HL-60 (cell line): Measurements from ENCODE around the gene LRMDA.

Experiments used
- GABPA ChIP-seq: IDR thresholded peaks from 2 replicates; pipeline ENCODE4 v1.6.1; 2012; ENCODE audit warnings: low read depth
- POLR2AphosphoS5 ChIP-seq: IDR thresholded peaks from 2 replicates; pipeline ENCODE4 v1.6.1; 2012; ENCODE audit warnings: low read depth
- SPI1 ChIP-seq: IDR thresholded peaks from 2 replicates; pipeline ENCODE4 v1.6.1; 2012; ENCODE audit warnings: low read depth, mild to moderate bottlenecking, borderline replicate concordance
- TF ChIP-seq, protein P1 (sequence below): IDR thresholded peaks from one replicate; pipeline ENCODE4 v1.5.1; 2011; ENCODE audit warnings: low read length, control low read depth, inconsistent platforms; ENCODE audit not compliant: insufficient read depth
- TF ChIP-seq, protein P2 (sequence below): IDR thresholded peaks from 2 replicates; pipeline ENCODE4 v1.6.1; 2012; ENCODE audit warnings: low read depth; ENCODE audit not compliant: insufficient replicate concordance

GRCh38 chr10:76454506-76455140, 1023.2 kb downstream of the LRMDA start:
- TF ChIP-seq SPI1 = no peak
- TF ChIP-seq, protein P1, sequence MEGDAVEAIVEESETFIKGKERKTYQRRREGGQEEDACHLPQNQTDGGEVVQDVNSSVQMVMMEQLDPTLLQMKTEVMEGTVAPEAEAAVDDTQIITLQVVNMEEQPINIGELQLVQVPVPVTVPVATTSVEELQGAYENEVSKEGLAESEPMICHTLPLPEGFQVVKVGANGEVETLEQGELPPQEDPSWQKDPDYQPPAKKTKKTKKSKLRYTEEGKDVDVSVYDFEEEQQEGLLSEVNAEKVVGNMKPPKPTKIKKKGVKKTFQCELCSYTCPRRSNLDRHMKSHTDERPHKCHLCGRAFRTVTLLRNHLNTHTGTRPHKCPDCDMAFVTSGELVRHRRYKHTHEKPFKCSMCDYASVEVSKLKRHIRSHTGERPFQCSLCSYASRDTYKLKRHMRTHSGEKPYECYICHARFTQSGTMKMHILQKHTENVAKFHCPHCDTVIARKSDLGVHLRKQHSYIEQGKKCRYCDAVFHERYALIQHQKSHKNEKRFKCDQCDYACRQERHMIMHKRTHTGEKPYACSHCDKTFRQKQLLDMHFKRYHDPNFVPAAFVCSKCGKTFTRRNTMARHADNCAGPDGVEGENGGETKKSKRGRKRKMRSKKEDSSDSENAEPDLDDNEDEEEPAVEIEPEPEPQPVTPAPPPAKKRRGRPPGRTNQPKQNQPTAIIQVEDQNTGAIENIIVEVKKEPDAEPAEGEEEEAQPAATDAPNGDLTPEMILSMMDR = no peak
- no peak for TF ChIP-seq GABPA
- no peak for TF ChIP-seq POLR2AphosphoS5
- TF ChIP-seq, protein P2, sequence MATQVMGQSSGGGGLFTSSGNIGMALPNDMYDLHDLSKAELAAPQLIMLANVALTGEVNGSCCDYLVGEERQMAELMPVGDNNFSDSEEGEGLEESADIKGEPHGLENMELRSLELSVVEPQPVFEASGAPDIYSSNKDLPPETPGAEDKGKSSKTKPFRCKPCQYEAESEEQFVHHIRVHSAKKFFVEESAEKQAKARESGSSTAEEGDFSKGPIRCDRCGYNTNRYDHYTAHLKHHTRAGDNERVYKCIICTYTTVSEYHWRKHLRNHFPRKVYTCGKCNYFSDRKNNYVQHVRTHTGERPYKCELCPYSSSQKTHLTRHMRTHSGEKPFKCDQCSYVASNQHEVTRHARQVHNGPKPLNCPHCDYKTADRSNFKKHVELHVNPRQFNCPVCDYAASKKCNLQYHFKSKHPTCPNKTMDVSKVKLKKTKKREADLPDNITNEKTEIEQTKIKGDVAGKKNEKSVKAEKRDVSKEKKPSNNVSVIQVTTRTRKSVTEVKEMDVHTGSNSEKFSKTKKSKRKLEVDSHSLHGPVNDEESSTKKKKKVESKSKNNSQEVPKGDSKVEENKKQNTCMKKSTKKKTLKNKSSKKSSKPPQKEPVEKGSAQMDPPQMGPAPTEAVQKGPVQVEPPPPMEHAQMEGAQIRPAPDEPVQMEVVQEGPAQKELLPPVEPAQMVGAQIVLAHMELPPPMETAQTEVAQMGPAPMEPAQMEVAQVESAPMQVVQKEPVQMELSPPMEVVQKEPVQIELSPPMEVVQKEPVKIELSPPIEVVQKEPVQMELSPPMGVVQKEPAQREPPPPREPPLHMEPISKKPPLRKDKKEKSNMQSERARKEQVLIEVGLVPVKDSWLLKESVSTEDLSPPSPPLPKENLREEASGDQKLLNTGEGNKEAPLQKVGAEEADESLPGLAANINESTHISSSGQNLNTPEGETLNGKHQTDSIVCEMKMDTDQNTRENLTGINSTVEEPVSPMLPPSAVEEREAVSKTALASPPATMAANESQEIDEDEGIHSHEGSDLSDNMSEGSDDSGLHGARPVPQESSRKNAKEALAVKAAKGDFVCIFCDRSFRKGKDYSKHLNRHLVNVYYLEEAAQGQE = no peak
